Posterior cingulate gyrus (tissue), 11 donors: ENCODE results near the gene CPLX1.
"Not testable (repeated sequence)": the region's sequence is repeated elsewhere in the genome, so short reads cannot be mapped to it uniquely, and the experiment has no call there.

Experiments
- DNase-seq, 10 donors: peaks; one replicate each; pipeline versions ENCODE4 v3.0.0 to v3.0.0-alpha.2; 2020 to 2021; ENCODE audit warnings: mixed read lengths in 3 of 10
- intact Hi-C: fragments of 100-400 bp; cut with DNase I; formaldehyde crosslinking; loops from one replicate; pipeline ENCODE4 v1.15.1; 2023

CPLX1 gene

DNA sequence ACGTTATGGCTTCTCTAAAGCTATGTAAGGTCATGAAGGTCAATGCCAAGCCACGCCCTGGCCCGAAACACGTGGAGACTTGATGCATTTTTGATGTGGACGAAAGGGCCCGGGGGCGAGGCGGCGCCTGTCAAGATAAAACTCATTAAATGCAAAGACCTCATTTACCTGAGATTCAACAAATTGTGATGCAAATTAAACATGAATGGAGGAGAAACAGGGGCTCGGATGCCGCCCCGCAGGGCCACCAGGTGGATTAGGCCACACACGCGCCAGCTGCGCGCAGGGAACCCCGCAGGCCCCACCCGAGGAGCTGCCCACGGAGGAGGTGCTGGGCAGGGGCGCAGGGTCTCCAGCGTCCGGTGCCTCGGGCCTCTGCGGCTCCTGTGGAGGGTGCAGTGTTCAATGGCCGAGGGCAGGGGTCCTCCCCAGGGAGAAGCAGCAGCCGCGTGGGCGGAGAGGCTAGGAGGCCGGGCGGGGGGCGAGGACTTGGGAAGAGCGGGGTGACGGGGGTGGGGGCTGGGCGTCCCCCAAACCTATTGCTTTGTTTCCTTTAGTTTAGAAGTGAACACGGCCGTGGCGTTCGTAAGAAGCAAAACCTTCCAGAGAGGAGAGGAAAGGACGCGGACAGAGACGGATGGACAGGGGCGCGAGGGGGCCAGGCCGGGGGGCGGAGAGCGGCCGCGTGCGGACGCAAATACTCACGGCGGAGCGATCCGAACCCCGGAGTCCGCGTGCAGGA lies 40.4 kb downstream of the CPLX1 start:
- intact Hi-C loops, result no loop called here
- peak in 3 of 10 donors; percentile 70 to 85 (median 83) for DNase-seq

DNA sequence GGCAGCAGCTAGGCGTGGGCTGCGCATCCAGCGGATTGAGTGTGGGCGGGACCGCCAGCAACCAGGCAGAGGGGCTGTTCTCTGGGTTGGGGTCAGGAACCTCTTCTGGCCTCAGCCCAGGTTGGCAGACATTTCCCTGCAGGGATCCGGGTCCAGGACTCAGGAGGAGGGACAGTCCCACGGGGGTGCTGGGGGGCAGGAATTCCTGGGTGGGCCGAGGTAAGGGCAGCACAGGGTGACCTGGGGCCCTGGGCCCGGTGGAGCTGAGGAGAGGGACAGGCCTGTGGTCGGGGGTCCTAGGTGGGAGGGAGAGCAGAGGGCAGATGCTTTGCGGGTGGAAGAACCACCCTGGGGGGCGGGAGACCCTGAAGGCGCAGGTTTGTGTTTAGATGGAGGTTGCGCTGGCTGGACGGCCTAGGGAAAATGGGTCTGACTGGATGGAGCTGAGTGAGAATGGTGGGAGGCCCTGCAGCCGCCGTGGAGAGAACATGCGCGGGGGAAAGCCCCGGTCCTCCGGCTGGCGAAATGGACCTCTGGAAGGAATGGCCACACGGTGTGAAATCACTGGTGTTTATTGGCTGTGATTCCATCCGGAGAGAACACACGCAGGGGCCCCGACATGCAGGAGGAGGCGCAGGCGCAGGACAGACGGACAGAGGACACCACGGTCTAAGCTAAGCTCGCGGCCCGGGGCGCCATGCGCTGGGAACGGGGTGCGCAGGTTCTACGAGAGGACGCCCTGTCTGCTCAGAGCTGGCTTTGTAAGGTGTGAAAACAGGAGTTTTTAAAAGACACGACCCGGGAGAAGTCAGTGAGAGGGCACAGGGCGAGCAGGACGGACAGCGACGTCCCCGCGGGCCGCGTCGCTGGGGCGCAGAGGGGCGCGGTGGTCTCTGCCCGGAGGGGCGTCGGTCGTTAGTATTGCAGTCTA lies 41.3 kb downstream of the CPLX1 start:
- DNase-seq, result peak in 3 of 10 donors; percentile 70 to 79 (median 73)
- intact Hi-C loops, result loop anchor here (5.0 kb wide), 2 partner anchors 148 to 463 kb away; partner anchors contain the start of genes CTBP1, GAK and TMEM175

DNA sequence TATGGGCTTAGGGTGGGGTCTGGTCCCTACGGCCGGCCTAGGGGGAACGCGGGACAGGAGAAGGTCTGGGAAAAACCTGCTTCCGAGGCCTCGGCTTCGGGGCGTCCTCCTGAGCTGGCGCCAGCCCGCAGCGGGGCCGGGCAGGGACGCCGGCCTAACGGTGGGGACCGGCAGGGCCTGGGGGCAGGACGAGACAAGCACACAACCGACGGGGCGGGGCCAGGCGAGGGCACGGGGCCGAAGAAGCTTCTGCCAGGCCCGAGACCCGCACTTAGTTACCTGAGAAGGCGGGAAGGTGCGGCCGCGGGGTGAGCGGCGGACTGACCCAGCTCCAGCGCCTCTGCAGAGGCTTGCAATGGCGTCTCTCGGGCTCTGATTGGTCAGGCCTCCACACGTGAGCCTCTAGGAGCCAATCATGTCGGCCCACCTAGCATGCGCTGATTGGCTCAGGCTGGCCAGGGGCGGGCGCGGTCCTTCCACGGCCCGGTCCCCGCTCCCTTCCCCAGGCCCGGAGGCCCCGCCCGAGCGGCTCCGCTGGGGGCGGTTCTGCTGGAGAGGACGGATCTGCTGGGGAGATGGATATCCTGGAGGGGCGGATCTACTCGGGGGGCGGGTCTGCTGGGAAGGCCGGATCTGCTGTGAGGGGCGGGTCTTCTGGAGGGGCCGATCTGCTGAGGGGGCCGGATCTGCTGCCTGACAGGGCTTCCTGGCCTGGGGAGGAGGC lies 44.3 kb downstream of the CPLX1 start:
- intact Hi-C loops, result loop anchor here (5.0 kb wide), 2 partner anchors 151 to 466 kb away; partner anchors contain the start of genes CTBP1, GAK and TMEM175
- DNase-seq, result peak; percentile 95 to 100 (median 99)

DNA sequence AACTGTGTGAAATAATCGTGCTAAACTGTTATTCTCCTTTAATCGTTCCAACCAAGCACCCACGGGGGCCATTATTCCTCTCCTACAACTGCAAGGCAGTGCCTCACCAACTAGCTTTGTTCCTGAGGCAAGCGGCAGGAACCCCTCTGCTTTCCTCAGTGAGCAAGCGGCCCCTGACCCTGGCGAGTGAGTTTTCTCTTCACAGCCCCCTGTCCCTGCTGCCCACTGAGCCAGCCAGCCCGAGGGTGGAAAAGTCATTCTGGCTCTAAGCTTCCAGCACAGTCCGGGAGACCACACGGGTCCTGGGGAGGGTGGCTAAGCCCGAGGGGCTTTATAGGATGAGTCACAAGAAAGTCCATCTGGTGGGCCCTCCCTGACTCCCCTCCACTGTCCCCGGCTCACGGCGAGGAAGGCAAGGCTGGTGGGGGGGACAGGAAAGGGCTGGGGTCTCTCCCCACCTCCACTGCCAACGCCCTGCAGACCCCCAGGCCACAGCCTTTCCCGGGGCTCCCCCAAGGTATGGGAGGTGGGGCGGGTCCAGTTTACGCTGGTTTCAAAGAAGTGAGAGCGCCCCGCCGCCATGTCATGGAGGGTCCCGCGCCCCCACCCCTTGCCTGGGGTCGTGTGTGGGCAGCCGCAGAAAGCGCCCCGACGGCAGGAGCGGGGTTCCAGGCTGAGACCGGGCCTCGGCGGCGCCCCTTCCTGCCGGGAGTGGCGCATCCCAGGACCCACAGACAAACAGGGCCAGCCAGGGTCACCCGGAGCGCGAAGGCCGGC lies 45.0 kb downstream of the CPLX1 start:
- peak in 2 of 10 donors; percentile 17 to 55 for DNase-seq
- intact Hi-C loops, result loop anchor here (5.0 kb wide), 2 partner anchors 151 to 466 kb away; partner anchors contain the start of genes CTBP1, GAK and TMEM175

DNA sequence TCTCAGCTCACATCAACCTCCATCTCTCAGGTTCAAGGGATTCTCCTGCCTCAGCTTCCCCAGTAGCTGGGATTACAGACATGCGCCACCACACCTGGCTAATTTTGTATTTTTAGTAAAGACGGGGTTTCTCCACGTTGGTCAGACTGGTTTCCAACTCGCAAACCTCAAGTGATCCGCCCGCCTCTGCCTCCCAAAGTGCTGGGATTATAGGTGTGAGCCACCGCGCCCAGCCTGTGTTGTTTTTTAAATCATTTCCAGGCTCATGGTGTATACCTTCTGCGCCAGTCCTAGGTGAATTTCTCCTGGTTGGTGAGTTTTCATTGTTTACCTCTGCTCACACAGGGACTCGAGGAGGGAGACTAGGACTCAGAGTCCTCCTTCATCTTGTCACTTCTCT lies 45.7 kb downstream of the CPLX1 start:
- DNase-seq, result peak in 3 of 10 donors; percentile 35 to 54 (median 41)

DNA sequence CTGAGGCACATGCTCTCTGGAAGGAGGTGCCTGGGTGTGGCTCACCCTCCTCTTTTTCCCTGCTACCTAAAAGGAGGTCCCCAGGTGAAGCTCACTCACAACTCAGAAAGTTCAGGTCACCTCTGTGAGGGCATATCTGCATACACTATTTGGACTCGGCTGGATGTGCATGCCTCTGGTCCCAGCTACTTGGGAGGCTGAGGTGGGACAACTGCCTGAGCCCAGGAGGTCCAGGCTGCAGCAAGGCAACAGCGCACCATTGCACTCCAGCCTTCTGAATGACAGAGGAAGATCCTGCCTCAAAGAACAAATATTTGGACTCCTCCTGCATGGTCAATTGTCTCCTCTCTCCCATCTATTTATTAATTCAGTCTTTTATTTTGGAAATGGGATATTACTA lies 46.4 kb downstream of the CPLX1 start:
- DNase-seq, result peak in 2 of 10 donors; percentile 27 to 37
- intact Hi-C loops, result no loop called here

More for the DNA sequence above, 45.7 kb downstream of the CPLX1 start:
- intact Hi-C loops, result loop anchor here (5.0 kb wide), 2 partner anchors 152 to 467 kb away; partner anchors contain the start of genes CTBP1, GAK and TMEM175

DNA sequence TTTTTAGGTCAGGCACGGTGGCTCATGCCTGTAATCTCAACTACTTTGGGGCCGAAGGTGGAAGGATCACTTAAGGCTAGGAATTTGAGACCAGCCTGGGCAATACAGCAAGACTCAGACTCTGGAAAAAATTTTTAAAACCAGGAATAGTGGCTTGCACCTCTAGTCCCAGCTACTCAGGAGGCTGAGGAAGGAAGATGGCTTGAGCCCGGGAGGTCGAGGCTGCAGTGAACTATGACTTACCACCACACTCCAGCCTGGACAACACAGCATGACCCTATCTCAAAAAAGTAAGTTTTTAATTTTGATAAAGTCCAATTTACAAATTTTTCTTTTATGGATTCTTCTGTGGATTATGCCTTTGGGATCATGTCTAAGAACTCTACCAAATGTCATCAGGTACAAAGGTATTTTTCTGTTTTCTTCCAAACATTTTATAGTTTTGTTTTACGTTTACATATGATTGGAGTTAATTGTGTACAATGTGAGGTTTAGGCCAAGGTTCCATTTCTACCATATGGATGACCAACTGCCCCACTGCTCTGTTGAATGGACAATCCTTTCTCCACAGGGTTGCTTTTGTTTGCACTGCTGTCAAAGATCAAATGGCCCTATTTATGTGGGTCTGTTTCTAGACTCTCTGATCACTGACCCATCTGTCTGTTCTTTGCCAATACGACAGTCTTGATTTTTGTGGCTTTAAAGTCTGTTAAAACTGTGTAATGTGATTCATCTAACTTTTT lies 48.2 kb downstream of the CPLX1 start:
- DNase-seq, result peak in 2 of 10 donors; percentile 29 to 59
- intact Hi-C loops, result no loop called here

DNA sequence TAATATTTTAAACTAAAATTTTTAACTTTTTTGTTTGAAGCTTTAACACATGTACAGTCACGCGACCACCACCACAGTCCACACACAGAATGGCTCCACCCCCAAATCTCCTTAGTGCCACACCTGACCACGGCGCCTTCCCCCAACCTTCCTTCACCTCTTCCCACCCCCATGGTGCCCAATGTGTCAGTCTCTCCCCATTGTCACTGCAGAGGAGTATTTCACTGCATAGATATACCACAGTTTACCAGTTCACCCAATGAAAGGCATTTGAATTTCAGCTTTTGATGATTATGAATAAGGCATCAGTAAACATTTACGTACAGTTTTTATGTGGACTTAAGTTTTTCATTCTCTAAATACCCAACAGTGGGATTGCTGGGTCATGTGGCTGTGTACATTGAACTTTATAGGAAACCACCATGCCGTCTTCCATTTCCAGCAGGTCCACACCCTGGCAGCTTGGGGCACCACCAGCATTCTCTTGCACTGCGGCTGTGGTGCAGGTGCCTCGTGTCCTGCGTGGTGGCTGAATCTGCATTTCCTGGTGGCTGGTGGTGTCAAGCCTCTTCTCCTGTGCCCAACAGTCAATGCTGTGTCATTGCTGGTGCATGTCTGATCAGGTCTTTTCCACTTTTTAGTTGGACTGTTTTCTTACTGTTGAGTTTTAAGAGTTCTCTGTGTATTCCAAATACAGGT lies 49.0 kb downstream of the CPLX1 start:
- intact Hi-C loops, result no loop called here
- DNase-seq, result peak in 3 of 10 donors; percentile 22 to 37 (median 36)

DNA sequence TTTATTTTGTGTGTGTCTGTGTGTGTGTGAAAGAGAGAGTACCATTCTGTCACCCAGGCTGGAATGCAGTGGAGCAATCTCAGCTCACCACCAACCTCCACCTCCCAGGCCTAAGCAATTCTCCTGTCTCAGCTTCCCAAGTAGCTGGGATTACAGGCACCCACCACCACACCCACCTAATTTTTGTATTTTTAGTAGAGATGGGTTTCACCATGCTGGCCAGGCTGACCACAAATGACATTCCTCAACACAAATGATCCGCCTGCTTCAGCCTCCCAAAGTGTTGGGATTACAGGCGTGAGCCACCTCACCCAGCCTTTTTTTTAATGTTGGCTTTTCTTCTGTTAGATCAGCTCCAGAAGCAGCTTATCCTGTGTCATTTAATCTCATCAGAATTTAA lies 50.4 kb downstream of the CPLX1 start:
- peak in 1 of 10 donors; percentile 6 for DNase-seq
- intact Hi-C loops, result not testable (repeated sequence)

DNA sequence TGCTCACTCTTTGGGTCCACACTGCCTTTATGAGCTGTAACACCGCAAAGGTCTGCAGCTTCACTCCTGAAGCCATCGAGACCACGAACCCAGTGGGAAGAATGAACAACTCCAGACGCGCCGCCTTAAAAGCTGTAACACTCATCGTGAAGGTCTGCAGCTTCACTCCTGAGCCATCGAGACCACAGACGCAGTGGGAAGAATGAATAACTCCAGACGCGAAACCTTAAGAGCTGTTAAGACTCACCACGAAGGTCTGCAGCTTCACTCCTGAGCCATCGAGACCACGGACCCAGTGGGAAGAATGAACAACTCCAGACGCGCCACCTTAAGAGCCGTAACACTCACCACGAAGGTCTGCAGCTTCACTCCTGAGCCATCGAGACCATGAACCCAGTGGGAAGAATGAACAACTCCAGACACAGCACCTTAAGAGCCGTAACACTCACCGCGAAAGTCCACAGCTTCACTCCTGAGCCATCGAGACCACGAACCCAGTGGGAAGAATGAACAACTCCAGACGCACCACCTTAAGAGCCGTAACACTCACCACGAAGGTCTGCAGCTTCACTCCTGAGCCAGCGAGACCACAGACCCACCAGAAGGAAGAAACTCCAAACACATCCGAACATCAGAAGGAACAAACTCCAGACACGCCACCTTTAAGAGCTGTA lies 51.4 kb downstream of the CPLX1 start:
- peak in 3 of 10 donors; percentile 15 to 29 (median 21) for DNase-seq
- intact Hi-C loops, result not testable (repeated sequence)

DNA sequence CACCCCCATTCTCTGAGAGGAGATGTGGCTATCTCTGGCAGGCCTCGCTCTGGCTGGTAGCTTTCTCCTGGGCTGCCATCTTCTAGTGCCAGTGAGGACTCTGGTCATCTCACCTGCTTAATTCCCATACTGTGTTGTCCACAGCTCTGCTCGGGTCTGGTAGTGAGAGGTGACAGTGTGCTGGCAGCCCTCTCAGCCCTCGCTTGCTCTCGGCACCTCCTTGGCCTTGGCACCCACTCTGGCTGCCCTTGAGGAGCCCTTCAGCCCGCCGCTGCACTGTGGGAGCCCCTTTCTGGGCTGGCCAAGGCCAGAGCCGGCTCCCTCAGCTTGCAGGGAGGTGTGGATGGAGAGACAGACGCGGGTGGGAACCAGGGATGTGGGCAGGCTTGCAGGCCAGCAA lies 52.7 kb downstream of the CPLX1 start:
- peak in 2 of 10 donors; percentile 28 to 68 for DNase-seq
- intact Hi-C loops, result no loop called here

DNA sequence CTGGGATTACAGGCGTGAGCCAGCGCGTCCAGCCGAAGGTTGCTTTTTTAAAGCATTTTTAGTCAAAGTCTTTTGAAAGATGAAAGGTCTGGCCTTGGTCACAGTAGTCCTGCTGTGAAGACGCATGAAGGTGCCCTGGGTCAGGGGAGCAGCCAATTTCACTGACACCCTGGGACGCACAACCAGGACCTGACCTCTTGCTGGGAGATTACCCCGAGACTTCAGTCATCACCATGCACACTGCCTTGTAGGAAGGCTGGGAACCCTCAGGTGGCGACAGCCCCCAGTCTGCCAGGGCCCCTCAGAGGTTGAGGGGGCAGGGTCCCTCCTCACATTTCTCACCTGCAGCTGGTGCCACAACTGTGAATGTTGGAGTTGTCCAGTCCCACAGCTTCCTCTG lies 53.2 kb downstream of the CPLX1 start:
- DNase-seq, result peak in 3 of 10 donors; percentile 28 to 76 (median 59)
- intact Hi-C loops, result no loop called here

DNA sequence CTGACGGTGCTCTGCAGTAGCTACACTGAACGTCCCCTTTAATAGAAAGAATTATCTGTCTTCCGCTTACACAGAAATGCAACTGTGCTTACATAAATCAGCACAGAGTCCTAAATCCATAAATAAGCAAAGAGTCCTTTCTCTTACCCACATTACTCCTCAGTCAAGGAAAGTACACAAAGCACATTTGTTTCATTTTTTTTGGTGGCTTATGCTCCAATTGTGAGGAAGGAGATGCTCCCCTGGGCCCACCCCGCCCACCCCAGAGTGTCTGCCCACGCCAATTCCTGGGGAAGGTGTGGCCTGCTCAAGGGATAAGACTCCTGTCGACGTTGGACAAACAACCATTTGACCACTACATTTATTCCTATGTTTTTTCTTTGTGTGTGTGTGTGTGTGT lies 53.8 kb downstream of the CPLX1 start:
- peak in 2 of 10 donors; percentile 27 to 46 for DNase-seq
- intact Hi-C loops, result no loop called here

DNA sequence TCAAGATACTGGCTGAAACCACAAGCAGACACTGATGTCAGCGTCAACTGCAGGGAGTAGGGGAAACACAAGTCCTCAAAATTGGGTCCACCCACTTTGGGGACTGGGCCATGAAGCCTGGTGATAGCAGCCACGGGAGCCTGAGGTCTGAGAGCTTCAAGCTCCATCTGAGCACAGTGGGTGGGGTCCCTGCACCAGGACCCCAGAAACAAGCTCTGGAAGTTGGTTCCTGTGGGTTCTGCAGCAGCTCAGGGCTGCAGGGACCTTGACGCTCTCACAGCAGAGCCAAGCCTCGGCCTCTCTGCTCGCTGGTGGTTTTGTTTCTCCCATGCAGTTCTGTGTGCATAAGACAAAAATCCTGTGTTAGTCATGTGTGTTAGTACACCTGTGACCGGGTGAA lies 54.5 kb downstream of the CPLX1 start:
- intact Hi-C loops, result no loop called here

DNA sequence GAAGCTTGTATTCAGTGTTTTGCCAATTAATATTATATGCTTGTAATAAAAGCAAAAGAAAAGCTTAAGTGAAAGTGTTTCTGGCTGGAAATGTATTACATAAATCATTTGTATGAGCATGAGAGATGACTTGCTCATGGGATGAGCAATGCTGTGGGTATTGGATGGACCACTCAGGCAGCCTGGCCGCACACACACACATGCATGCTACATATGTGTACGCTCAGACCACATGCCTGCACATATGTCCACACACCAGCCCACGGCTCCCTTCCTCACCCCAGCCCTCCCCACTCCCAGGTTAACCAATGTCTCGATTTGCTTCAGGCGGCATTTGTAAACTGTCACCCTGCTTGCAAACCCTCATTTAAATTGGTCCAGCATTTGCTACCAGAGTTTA lies 55.9 kb downstream of the CPLX1 start:
- intact Hi-C loops, result no loop called here
- peak in 3 of 10 donors; percentile 24 to 59 (median 58) for DNase-seq

More for the DNA sequence above, 54.5 kb downstream of the CPLX1 start:
- DNase-seq, result peak in 3 of 10 donors; percentile 45 to 73 (median 72)

DNA sequence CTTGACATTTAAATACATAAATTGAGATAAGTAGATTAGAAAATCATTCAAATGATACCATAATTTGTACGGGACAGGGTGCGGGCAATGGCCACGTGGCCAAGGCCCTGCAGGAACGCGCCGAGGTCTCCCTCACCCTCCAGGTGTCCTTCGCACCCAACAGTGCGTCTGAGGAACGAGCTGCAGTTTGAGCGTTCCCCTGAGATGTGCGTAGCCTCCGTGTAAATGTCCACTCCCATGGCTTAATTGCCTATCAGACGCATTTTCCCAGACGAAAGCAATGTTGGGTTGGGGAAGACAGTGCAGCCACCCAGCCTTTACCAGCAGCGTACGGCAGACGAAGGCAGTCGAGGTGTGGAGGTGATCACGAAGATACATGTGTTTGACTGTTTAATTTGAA lies 56.4 kb downstream of the CPLX1 start:
- intact Hi-C loops, result no loop called here

DNA sequence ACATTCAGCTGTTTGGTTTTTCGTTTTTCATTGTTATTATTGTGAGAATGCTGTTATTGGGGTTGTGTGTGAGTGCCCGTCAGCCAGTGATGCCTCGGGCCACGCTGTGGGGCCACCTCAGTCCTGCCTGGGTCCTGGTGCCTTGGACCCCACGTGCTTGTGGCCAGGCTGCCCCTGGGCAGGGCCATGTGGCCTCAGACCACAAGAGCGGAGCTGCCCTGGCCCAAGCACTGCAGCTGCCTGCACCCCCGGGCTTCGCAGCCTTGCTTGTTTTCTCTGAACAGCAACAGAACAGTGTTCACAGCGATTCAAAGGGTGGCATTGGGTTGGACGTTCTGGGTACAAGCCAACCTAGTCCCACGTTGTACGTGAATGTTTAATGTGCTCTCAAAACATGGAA lies 56.9 kb downstream of the CPLX1 start:
- peak in 4 of 10 donors; percentile 48 to 89 (median 83) for DNase-seq
- intact Hi-C loops, result no loop called here

More for the DNA sequence above, 56.4 kb downstream of the CPLX1 start:
- DNase-seq, result peak in 2 of 10 donors; percentile 44 to 57
